B cell (primary cell): ENCODE results near the gene LTBP2.

ENCODE experiments used
- CTCF ChIP-seq: fragments of 200-600 bp; IDR thresholded peaks from one replicate; pipeline ENCODE4 v1.8.0; 2022; ENCODE audit warnings: antibody characterized with exemption, mild to moderate bottlenecking
- EZH2 ChIP-seq: IDR thresholded peaks from 2 replicates; pipeline ENCODE4 v1.6.1; 2012; ENCODE audit warnings: borderline replicate concordance, low read depth, mild to moderate bottlenecking, moderate library complexity, low read length; ENCODE audit not compliant: insufficient read depth, poor library complexity, severe bottlenecking

GRCh38 chr14:74463697-74464096 is 148.3 kb downstream of the LTBP2 start:
- TF ChIP-seq EZH2 (no peak), CTCF (no peak)
